ENCODE measurements around the gene SHCBP1.
"Not testable (repeated sequence)": the region's sequence is repeated elsewhere in the genome, so short reads cannot be mapped to it uniquely, and the experiment has no call there.

SHCBP1 gene

DNA sequence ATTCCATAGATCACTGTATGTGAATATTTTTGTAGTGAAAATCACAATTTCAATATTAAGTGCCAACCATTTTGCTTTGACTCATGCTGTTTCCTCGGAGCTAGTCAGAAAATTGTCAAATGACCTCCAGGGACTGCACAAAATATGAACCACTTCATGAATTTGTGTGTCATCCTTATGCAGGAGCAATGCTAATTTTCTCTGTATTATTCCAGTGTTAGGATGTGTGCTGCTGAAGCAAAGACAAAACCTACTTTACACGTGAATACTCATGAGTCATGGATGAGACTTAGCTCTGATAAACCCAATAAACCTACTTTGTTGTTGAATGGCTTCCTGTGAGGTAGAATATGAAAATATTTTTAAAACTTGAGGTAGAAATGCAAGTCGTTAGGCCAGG lies 65.2 kb downstream of the SHCBP1 start:
- H3K36me3 ChIP-seq, result no peaks in the 10 kb centered on the region
- H3K9me3 ChIP-seq (ENCODE audit: severe bottlenecking), result no peaks in the 10 kb centered on the region
- H3K27me3 ChIP-seq (ENCODE audit: insufficient read depth, low read depth, severe bottlenecking), result no peaks in the 10 kb centered on the region
- DNase-seq, result no peak
- no peak overlapping the region for H3K4me3 ChIP-seq (ENCODE audit: low read depth, low read length)
- TF ChIP-seq, protein P1, sequence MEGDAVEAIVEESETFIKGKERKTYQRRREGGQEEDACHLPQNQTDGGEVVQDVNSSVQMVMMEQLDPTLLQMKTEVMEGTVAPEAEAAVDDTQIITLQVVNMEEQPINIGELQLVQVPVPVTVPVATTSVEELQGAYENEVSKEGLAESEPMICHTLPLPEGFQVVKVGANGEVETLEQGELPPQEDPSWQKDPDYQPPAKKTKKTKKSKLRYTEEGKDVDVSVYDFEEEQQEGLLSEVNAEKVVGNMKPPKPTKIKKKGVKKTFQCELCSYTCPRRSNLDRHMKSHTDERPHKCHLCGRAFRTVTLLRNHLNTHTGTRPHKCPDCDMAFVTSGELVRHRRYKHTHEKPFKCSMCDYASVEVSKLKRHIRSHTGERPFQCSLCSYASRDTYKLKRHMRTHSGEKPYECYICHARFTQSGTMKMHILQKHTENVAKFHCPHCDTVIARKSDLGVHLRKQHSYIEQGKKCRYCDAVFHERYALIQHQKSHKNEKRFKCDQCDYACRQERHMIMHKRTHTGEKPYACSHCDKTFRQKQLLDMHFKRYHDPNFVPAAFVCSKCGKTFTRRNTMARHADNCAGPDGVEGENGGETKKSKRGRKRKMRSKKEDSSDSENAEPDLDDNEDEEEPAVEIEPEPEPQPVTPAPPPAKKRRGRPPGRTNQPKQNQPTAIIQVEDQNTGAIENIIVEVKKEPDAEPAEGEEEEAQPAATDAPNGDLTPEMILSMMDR (IDR thresholded peaks at IDR 0.05; ENCODE audit: low read depth, low read length), result no peak
- H3K27ac ChIP-seq, result no peak overlapping the region

DNA sequence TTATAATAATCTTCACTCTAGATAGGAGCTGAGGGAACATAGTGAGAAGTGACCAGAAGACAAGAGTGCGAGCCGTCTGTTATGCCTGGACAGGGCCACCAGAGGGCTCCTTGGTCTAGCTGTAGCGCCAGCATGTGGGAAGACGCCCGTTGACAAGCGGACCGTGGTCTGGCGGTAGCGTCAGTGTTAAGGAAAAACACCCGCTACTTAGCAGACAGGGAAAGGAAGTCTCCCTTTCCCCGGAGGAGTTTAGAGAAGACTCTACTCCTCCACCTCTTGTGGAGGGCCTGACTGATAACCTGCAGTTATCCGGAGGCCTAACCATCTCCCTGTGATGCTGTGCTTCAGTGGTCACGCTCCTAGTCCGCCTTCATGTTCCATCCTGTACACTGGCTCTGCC lies 66.7 kb downstream of the SHCBP1 start:
- H3K27ac ChIP-seq; H3K4me3 ChIP-seq (ENCODE audit: low read depth, low read length); H3K9me3 ChIP-seq (ENCODE audit: severe bottlenecking); H3K36me3 ChIP-seq; H3K27me3 ChIP-seq (ENCODE audit: insufficient read depth, low read depth, severe bottlenecking): not testable (repeated sequence)
- peak; percentile 76 for DNase-seq
- TF ChIP-seq, protein P1 (IDR thresholded peaks at IDR 0.05; ENCODE audit: low read depth, low read length), result peak; percentile 86

DNA sequence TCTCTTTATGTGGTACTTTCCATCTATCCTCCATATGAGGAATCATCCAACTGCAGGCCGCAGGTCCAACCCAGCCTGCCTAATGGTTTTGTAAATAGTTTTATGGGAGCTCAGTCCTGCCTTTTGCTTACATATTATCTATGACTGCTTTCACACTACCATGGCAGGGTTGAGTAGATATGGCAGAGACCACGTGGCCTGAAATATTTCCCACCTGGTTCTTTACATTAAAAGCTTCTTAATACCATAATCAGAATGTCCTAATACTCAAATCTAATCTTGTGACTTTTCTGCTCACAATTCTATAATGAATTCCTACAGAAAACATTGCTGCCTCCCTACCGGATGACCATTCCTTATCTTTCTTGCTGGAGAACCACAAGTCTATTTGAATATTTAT lies 71.7 kb downstream of the SHCBP1 start:
- no peaks in the 10 kb centered on the region for H3K36me3 ChIP-seq
- no peak overlapping the region for H3K27ac ChIP-seq
- peaks cover 13% of the 10 kb centered on the region for H3K27me3 ChIP-seq (ENCODE audit: insufficient read depth, low read depth, severe bottlenecking)
- TF ChIP-seq, protein P1 (IDR thresholded peaks at IDR 0.05; ENCODE audit: low read depth, low read length), result no peak
- no peak overlapping the region for H3K4me3 ChIP-seq (ENCODE audit: low read depth, low read length)
- no peak for DNase-seq
- no peaks in the 10 kb centered on the region for H3K9me3 ChIP-seq (ENCODE audit: severe bottlenecking)

Measured in WERI-Rb-1 (cell line).